T-helper 9 cell (primary cell): ENCODE measurements around the gene MCHR1.

ENCODE experiments used
- DNase-seq: peaks from one replicate; pipeline ENCODE4 v3.0.0-alpha.2; 2020

The MCHR1 gene

GRCh38 chr22:40727070-40727963 is 48.0 kb downstream of the MCHR1 start:
- DNase-seq: no peak

GRCh38 chr22:40727964-40728615 is 48.8 kb downstream of the MCHR1 start:
- DNase-seq: no peak

- peak; percentile 48 for DNase-seq
Observed at GRCh38 chr22:40728731-40729189, 49.5 kb downstream of the MCHR1 start.

GRCh38 chr22:40729284-40729683 is 50.0 kb downstream of the MCHR1 start:
- DNase-seq: no peak
